ENCODE results near the gene MMEL1.

MMEL1 gene

GRCh38 chr1:2595812-2596529 lies 36.8 kb downstream of the MMEL1 start:
- no peak for DNase-seq (ENCODE audit: low read depth)
- no peak for TF ChIP-seq CTCF (IDR thresholded peaks at IDR 0.05; ENCODE audit: control insufficient read depth, insufficient read depth, low read depth, low read length, missing control alignments)
- H3K4me3 ChIP-seq (ENCODE audit: control insufficient read depth, low read depth, low read length): no peak overlapping the region

- no peak for DNase-seq (ENCODE audit: low read depth)
- TF ChIP-seq CTCF (IDR thresholded peaks at IDR 0.05; ENCODE audit: control insufficient read depth, insufficient read depth, low read depth, low read length, missing control alignments): no peak
- no peak overlapping the region for H3K4me3 ChIP-seq (ENCODE audit: control insufficient read depth, low read depth, low read length)
Measured at GRCh38 chr1:2595261-2595811, 37.5 kb downstream of the MMEL1 start.

DNA sequence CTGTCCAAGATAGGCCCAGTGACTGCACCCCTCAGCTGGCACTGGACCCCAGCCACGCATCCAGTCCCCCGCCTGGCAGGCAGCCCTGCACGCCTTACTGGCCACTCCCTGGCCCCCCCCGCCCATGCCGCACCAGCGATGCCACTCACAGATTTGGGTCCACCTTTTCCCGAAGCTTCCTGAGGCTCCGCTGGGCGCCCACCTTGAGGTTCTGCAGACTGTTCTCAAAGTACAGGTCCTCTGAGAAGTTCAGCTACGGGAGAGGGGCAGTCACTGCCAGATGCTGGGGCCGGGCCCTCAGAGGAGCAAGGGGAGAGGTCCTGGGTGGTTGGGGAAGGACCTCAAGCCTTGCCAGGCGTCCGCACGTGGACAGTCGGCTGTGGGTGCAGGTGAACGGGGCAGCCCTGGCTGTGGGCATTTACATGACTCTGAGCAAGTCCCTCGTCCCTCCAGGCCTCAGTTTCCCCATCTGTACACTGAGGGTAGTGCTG lies 38.1 kb downstream of the MMEL1 start:
- DNase-seq (ENCODE audit: low read depth): no peak
- TF ChIP-seq CTCF (IDR thresholded peaks at IDR 0.05; ENCODE audit: control insufficient read depth, insufficient read depth, low read depth, low read length, missing control alignments): no peak
- H3K4me3 ChIP-seq (ENCODE audit: control insufficient read depth, low read depth, low read length): no peak overlapping the region

DNA sequence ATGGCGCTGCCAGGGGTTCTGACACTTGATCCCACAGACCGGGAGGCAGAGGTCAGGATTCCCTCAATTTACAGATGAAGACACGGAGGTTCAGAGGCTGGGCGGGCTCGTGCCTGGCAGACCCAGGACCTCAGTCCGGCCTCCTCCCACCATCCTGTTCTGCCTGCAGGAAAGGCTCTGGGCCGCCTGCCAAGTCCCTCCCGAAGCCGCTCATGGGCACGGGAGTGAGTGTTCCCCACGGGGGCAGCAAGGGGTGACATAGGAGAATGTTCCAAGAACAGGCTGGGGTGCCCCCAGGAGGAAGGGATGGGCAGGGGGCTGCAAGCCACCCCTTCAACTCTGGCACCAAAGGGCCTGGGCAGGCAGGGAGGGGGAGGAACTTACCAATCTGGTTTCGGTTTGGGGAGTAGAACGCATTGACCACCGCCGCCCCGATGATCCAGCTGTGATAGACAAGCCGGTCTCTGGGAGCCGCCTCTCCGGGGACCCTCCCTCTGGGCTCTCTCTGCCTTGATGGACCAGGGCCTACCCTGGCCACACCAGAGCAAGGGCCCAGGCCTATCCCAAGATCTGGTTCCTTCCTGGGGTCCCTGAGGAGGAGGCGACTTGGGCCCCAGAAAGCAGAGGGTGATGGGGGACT lies 38.7 kb downstream of the MMEL1 start:
- no peak for TF ChIP-seq CTCF (IDR thresholded peaks at IDR 0.05; ENCODE audit: control insufficient read depth, insufficient read depth, low read depth, low read length, missing control alignments)
- H3K4me3 ChIP-seq (ENCODE audit: control insufficient read depth, low read depth, low read length): no peak overlapping the region; the same call in 1 of the 2 replicates
- DNase-seq (ENCODE audit: low read depth): no peak

GRCh38 chr1:2593251-2593878 lies 39.5 kb downstream of the MMEL1 start:
- no peak for DNase-seq (ENCODE audit: low read depth)
- no peak for TF ChIP-seq CTCF (IDR thresholded peaks at IDR 0.05; ENCODE audit: control insufficient read depth, insufficient read depth, low read depth, low read length, missing control alignments)
- H3K4me3 ChIP-seq (ENCODE audit: control insufficient read depth, low read depth, low read length): no peak overlapping the region

DNA sequence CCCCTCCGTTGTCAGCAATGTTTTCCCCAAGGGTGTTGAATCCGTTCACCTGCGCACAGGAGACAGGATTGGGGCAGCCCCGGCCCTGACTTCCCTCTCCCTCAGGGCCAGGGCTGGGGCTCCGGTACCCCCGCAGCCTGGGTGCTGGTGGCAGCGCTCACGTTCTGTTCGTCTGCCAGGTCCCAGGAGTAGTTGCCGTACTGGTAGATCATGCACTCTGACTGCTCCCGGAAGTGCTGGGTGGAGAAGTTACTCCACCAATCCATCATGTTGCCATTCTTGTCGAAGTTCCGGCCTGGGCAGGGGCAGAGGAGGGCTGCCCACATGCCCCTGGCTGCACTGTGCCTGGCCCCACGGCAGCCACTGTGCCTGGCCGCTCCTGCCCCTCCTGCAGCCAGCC lies 40.1 kb downstream of the MMEL1 start:
- no peak overlapping the region for H3K4me3 ChIP-seq (ENCODE audit: control insufficient read depth, low read depth, low read length)
- TF ChIP-seq CTCF (IDR thresholded peaks at IDR 0.05; ENCODE audit: control insufficient read depth, insufficient read depth, low read depth, low read length, missing control alignments): no peak
- no peak for DNase-seq (ENCODE audit: low read depth)
